Astrocyte of the cerebellum (primary cell): ENCODE measurements around the gene BSN.

Experiments
- DNase-seq: peaks from one replicate; pipeline ENCODE4 v3.0.0-alpha.2; 2011; ENCODE audit warnings: low read depth
- H3K4me3 ChIP-seq: 2 replicates; pipeline ENCODE4 v1.5.1; 2011; ENCODE audit warnings: mild to moderate bottlenecking, low read depth, low read length, moderate library complexity
- CTCF ChIP-seq: IDR thresholded peaks from 2 replicates; pipeline ENCODE4 v1.5.1; 2012; ENCODE audit warnings: low read length, low read depth, moderate library complexity, mild to moderate bottlenecking; ENCODE audit errors: missing control alignments
- in situ Hi-C: cut with HindIII; loops from 2 replicates; pipeline ENCODE4 v1.10.0; 2017; ENCODE audit warnings: low sequenced_read_pairs

Gene BSN

GRCh38 chr3:49658711-49659110 lies 104.4 kb downstream of the BSN start:
- in situ Hi-C loops: no loop called here
- no peak for TF ChIP-seq CTCF
- no peak overlapping the region for H3K4me3 ChIP-seq
- DNase-seq: no peak

- no peak overlapping the region for H3K4me3 ChIP-seq
- in situ Hi-C loops: no loop called here
- no peak for DNase-seq
These were observed 105.5 kb downstream of the BSN start for GRCh38 chr3:49659756-49660155.

GRCh38 chr3:49661281-49661680 lies 107.0 kb downstream of the BSN start:
- DNase-seq: no peak
- H3K4me3 ChIP-seq: no peak overlapping the region
- in situ Hi-C loops: no loop called here
- TF ChIP-seq CTCF: no peak

More at GRCh38 chr3:49659756-49660155, 105.5 kb downstream of the BSN start:
- no peak for TF ChIP-seq CTCF

DNA sequence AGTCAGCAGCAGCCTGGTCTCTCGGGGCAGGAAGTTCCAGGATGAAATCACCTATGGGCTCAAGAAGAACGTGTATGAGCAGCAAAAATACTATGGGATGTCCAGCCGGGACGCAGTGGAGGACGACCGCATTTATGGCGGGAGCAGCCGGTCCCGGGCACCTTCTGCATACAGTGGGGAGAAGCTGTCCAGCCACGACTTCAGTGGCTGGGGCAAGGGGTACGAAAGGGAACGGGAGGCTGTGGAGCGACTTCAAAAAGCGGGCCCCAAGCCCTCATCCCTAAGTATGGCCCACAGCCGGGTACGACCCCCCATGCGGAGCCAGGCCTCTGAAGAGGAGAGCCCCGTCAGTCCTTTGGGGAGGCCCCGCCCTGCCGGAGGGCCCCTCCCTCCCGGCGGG lies 107.7 kb downstream of the BSN start:
- no peak for DNase-seq
- in situ Hi-C loops: no loop called here
- H3K4me3 ChIP-seq: no peak overlapping the region
- no peak for TF ChIP-seq CTCF

DNA sequence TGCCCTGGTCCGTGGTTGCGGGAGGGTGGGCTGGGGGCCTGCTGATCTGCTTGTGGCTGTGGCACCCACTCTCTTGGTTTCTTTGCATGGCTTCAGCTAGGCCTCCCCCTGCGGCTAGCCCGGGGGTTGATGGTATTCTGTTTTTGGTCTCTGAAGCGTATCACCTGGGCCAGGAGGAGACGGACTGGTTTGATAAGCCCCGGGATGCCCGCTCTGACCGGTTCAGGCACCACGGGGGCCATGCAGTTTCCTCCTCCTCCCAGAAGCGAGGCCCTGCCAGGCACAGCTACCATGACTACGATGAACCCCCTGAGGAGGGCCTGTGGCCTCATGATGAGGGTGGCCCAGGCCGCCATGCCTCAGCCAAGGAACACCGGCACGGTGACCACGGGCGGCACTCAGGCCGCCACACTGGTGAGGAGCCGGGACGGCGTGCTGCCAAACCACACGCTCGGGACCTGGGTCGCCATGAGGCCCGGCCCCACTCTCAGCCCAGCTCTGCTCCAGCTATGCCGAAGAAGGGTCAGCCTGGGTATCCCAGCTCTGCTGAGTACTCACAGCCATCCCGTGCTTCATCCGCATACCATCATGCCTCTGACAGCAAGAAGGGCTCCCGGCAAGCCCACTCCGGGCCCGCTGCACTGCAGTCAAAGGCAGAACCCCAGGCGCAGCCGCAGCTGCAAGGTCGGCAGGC lies 108.6 kb downstream of the BSN start:
- in situ Hi-C loops: no loop called here
- DNase-seq: no peak
- no peak for TF ChIP-seq CTCF
- H3K4me3 ChIP-seq: no peak overlapping the region

DNA sequence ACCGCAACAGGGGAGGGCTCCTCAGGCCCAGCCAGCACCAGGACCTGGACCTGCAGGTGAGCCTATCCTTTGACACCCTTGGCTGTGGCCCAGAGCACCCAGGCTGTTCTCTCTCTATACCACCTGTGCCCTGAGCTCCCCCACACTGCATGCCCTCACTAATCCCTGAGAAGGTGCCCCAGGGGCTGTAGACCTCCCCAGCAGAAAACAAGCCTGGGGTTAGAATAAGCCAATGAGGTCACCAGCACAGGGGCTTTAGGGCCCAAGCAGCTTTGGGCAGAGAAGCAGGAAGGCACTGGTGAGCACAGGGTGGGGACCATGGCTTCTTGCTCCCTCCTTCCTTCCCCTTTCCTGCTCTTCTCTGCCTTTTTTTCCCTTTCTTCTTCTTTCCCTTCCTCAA lies 109.6 kb downstream of the BSN start:
- no peak for DNase-seq
- no peak overlapping the region for H3K4me3 ChIP-seq
- TF ChIP-seq CTCF: no peak
- in situ Hi-C loops: no loop called here
